ENCODE data around the gene KAT8.

DNA sequence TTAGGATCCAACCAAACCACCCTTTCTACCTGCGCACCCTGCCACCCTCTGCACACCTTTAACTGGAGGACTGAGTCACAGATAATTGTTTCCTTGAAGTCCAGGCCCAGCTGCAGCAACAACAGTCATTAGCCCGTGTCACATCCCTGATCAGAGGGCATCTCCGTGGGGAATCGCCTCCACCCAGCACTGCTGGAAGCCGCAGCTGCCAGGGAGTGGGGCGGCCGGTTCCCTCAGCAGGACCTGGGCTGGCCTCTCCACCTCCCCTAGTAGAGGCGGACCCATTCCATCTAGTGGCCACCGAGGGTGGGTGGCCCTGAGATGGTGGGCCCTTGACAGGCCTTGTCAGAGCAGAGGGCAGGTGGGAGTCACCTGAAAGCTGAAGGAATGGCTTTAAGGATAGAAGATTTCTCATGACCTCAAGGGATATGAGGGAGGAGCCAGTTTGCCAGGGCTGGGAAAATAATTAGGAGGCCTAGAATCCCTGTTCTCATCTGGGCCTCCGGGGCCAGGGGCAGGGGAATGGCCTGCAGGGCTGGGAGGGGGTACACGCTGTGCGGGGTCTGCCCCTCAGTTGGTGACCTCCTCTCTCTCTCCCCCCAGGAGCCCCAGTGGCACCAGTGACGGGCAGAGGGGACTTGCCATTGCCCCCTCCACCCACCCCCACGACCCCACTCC lies 35.0 kb upstream of the KAT8 start:
- TF ChIP-seq EZH2 (optimal IDR thresholded peaks at IDR 0.05; ENCODE audit: low read depth, low read length) (no peak), CTCF (IDR thresholded peaks at IDR 0.05; ENCODE audit: low read length) (no peak)
